Testis (tissue), 2 donors: Measurements from ENCODE around the gene MYOM1.

Source experiments
- CTCF ChIP-seq, 3 experiments: fragments of 450-650 bp in 2 of 3; fragments of 200-600 bp in 1 of 3; sonication (generic) in 1 of 3; IDR thresholded peaks; one replicate each; pipeline ENCODE4 v1.5.1; 2016 to 2019; ENCODE audit warnings: antibody characterized with exemption in 3 of 3, mild to moderate bottlenecking in 2 of 3, moderate library complexity in 1 of 3
- POLR2A ChIP-seq: fragments of 450-650 bp; IDR thresholded peaks from one replicate; pipeline ENCODE4 v1.6.1; 2017; ENCODE audit warnings: antibody characterized with exemption, mild to moderate bottlenecking, moderate library complexity

- TF ChIP-seq CTCF (IDR thresholded peaks at IDR 0.05) (no peak), POLR2A (no peak)
Measured at GRCh38 chr18:3257627-3258120, 37.9 kb upstream of the MYOM1 start.
